ENCODE results near the gene MRPS35. TPM values are rescaled to one million over a fixed set of nuclear protein-coding genes. Genes with fewer than 3 reads are reported as not detected.

Gene MRPS35
- total and polyA plus RNA-seq, 2 experiments from 2014 or later, result 40.3 to 65.6 TPM

DNA sequence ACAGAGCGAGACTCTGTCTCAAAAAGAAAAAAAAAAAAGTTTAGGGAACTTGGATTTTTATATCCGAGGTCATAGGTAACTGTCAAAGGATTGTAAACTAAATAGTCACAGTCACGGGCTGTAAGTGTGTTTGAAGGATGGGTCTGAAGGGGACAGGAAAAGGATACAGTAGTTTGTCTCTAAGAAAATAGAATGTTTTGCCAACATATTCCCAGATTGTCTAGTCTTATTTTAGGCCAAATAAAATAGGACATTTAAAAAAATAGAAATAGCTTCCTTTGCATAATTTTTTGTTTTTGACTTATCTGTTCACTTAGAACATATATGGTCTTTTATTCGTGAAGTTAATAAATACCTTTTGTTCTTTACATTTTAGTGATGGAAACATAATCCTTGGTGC is 38.6 kb upstream of the MRPS35 start:
- no peak for DNase-seq
- Histone ChIP-seq H3K9me2 (ENCODE audit: insufficient read depth) (no peaks in the 10 kb centered on the region), H3K4me1 (ENCODE audit: insufficient read depth) (peaks cover 8% of the 10 kb centered on the region), H3K9me3 (ENCODE audit: low read depth) (no peaks in the 10 kb centered on the region), H3K36me3 (ENCODE audit: low read depth) (peaks cover 69% of the 10 kb centered on the region), H3K9ac (no peak overlapping the region), H2AFZ (no peak overlapping the region), H4K20me1 (ENCODE audit: insufficient read depth) (no peaks in the 10 kb centered on the region), H3K79me2 (ENCODE audit: insufficient read depth) (0 out of 2 replicates have a peak, but pooled peaks cover 4% of the 10 kb centered on the region), H3F3A (ENCODE audit: insufficient read depth) (peaks cover 18% of the 10 kb centered on the region), H3K4me3 (no peak overlapping the region), H3K4me2 (ENCODE audit: unreplicated experiment) (no peak overlapping the region), H3K27me3 (replicated peaks; ENCODE audit: insufficient read depth) (no peaks in the 10 kb centered on the region), H3K27ac (no peak overlapping the region)
- WGBS, 2 experiments (ENCODE audit: low coverage in 1 of 2, low lambda C conversion rate in 2 of 2, missing lambda C conversion rate in 2 of 2), result 94% methylated on average over 4 of the region's 4 CpGs
- TF ChIP-seq EZH2 (IDR thresholded peaks at IDR 0.05; ENCODE audit: insufficient read depth, poor library complexity, severe bottlenecking), result no peak
- TF ChIP-seq EZH2phosphoT487 (IDR thresholded peaks at IDR 0.05; ENCODE audit: insufficient read depth, low read depth), result no peak
- in situ Hi-C loops (cut with MboI), result no loop called here

DNA sequence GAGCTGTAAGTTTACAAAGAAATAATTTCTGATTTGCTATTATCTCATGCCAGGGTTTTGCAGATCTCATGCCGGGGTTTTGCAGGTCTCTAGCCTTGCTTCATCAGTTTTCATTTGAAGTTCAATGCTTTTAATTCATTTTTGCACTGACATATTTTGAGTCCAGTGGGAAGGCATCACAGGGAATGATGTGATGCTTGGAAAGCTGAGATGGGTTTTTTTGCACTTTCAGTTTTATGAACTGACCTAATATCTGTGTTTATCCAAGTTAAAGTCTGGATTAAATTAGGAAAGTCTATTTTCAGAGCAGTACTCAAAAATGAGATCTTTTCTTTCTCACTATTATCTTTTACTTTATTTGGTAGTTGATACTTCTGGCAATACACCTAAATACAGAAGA is 38.0 kb upstream of the MRPS35 start:
- DNase-seq, result no peak
- 11% methylated on average over 1 of the region's 1 CpG for WGBS, 2 experiments (ENCODE audit: low coverage in 1 of 2, low lambda C conversion rate in 2 of 2, missing lambda C conversion rate in 2 of 2)
- in situ Hi-C loops (cut with MboI), result no loop called here

DNA sequence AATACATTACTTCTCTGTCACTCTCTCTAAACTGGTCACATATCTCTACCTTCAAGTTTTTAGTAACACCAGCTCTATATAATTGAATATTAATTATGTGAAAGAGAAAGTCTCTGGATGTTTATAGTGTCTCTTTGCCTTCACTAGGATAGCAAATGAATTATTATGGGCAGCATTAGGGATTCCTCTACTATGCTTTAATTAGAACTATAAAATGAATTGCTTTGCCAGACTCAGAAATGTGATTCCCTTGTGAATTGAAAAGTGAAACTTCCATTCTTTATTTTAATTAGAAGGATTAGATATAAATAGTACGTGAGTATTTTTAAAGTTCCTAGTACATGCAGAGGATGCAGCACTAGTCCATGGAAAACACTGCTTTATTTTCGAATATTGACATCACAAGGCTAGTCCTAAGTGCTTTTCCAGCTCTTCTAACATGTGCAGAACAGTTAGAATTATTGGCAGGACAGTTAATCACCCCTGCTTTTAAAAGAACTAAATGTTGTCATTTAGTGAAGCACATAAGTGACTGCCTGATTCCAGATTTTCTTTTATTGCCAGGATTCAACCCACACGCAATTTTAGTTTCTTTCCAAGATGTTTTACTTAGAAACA is 37.4 kb upstream of the MRPS35 start:
- H3K36me3 ChIP-seq (ENCODE audit: low read depth), result peaks cover 75% of the 10 kb centered on the region
- WGBS, 2 experiments (ENCODE audit: low coverage in 1 of 2, low lambda C conversion rate in 2 of 2, missing lambda C conversion rate in 2 of 2), result 24 to 33% methylated on average over 3 of the region's 3 CpGs
- H3K4me2 ChIP-seq (ENCODE audit: unreplicated experiment), result no peak overlapping the region
- no peak for DNase-seq
- TF ChIP-seq EZH2 (IDR thresholded peaks at IDR 0.05; ENCODE audit: insufficient read depth, poor library complexity, severe bottlenecking) (no peak), EZH2phosphoT487 (IDR thresholded peaks at IDR 0.05; ENCODE audit: insufficient read depth, low read depth) (no peak)
- H3K9me3 ChIP-seq (ENCODE audit: low read depth), result no peaks in the 10 kb centered on the region
- no peaks in the 10 kb centered on the region for H4K20me1 ChIP-seq (ENCODE audit: insufficient read depth)
- peaks cover 9% of the 10 kb centered on the region for H3F3A ChIP-seq (ENCODE audit: insufficient read depth)
- in situ Hi-C loops (cut with MboI), result no loop called here
- no peak overlapping the region for H3K4me3 ChIP-seq
- H2AFZ ChIP-seq, result no peak overlapping the region
- H3K27ac ChIP-seq, result no peak overlapping the region
- 0 out of 2 replicates have a peak, but pooled peaks cover 4% of the 10 kb centered on the region for H3K79me2 ChIP-seq (ENCODE audit: insufficient read depth)
- H3K9ac ChIP-seq, result no peak overlapping the region
- no peaks in the 10 kb centered on the region for H3K9me2 ChIP-seq (ENCODE audit: insufficient read depth)
- no peaks in the 10 kb centered on the region for H3K4me1 ChIP-seq (ENCODE audit: insufficient read depth)
- H3K27me3 ChIP-seq (replicated peaks; ENCODE audit: insufficient read depth), result no peaks in the 10 kb centered on the region

More for the DNA sequence above, 38.0 kb upstream of the MRPS35 start:
- H3K4me1 ChIP-seq (ENCODE audit: insufficient read depth), result peaks cover 4% of the 10 kb centered on the region
- no peak overlapping the region for H3K4me2 ChIP-seq (ENCODE audit: unreplicated experiment)
- H3K27ac ChIP-seq, result no peak overlapping the region
- no peaks in the 10 kb centered on the region for H4K20me1 ChIP-seq (ENCODE audit: insufficient read depth)
- no peak overlapping the region for H3K9ac ChIP-seq
- no peaks in the 10 kb centered on the region for H3K9me2 ChIP-seq (ENCODE audit: insufficient read depth)
- no peak overlapping the region for H3K4me3 ChIP-seq
- peaks cover 14% of the 10 kb centered on the region for H3F3A ChIP-seq (ENCODE audit: insufficient read depth)
- no peaks in the 10 kb centered on the region for H3K9me3 ChIP-seq (ENCODE audit: low read depth)
- no peaks in the 10 kb centered on the region for H3K27me3 ChIP-seq (replicated peaks; ENCODE audit: insufficient read depth)
- peaks cover 74% of the 10 kb centered on the region for H3K36me3 ChIP-seq (ENCODE audit: low read depth)
- no peak overlapping the region for H2AFZ ChIP-seq
- TF ChIP-seq EZH2 (IDR thresholded peaks at IDR 0.05; ENCODE audit: insufficient read depth, poor library complexity, severe bottlenecking) (no peak), EZH2phosphoT487 (IDR thresholded peaks at IDR 0.05; ENCODE audit: insufficient read depth, low read depth) (no peak)
- H3K79me2 ChIP-seq (ENCODE audit: insufficient read depth), result 0 out of 2 replicates have a peak, but pooled peaks cover 4% of the 10 kb centered on the region

DNA sequence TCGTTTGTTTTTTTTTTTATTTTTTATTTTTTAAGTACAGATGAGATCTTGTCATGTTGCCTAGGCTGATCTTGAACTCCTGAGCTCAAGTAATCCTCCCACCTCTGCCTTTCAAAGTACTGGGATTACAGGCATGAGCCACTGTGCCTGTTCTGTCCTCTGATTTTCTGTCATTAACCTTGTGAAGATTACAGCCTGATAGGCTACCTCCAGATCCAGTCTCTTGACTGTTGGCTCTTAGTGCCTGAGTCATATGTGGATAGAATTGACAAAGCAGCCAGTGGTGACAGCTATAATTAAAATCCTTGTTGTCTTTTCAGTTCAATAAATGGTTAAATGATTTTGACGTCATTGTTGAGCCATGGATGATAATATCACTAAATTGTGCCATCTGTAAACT is 35.6 kb upstream of the MRPS35 start:
- in situ Hi-C loops (cut with MboI), result no loop called here
- Histone ChIP-seq H2AFZ (no peak overlapping the region), H3K27me3 (replicated peaks; ENCODE audit: insufficient read depth) (no peaks in the 10 kb centered on the region), H3K4me1 (ENCODE audit: insufficient read depth) (no peaks in the 10 kb centered on the region), H3K36me3 (ENCODE audit: low read depth) (peaks cover 72% of the 10 kb centered on the region), H3K9me2 (ENCODE audit: insufficient read depth) (no peaks in the 10 kb centered on the region), H3K79me2 (ENCODE audit: insufficient read depth) (no peaks in the 10 kb centered on the region), H3K27ac (no peak overlapping the region), H3K9me3 (ENCODE audit: low read depth) (no peaks in the 10 kb centered on the region), H3K9ac (no peak overlapping the region), H3F3A (ENCODE audit: insufficient read depth) (peaks cover 11% of the 10 kb centered on the region), H3K4me2 (ENCODE audit: unreplicated experiment) (no peak overlapping the region), H4K20me1 (ENCODE audit: insufficient read depth) (no peaks in the 10 kb centered on the region), H3K4me3 (no peak overlapping the region)
- no peak for DNase-seq
- TF ChIP-seq EZH2phosphoT487 (IDR thresholded peaks at IDR 0.05; ENCODE audit: insufficient read depth, low read depth) (no peak), EZH2 (IDR thresholded peaks at IDR 0.05; ENCODE audit: insufficient read depth, poor library complexity, severe bottlenecking) (no peak)
- 60 to 75% methylated on average over 2 of the region's 2 CpGs for WGBS, 2 experiments (ENCODE audit: low coverage in 1 of 2, low lambda C conversion rate in 2 of 2, missing lambda C conversion rate in 2 of 2)
